Bronchial epithelial cell (primary cell): ENCODE data around the gene GRIK1. TPM values are rescaled to one million over a fixed set of nuclear protein-coding genes. Genes with fewer than 3 reads are reported as not detected.

Experiments
- DNase-seq: peaks from one replicate; pipeline ENCODE4 v3.0.0-alpha.2; 2010; ENCODE audit warnings: low read depth
- FAIRE-seq: peaks from 2 replicates; lab custom pipeline; 2011; peaks lifted over from hg19 to GRCh38; lab: Jason Lieb, UNC
- H3K27me3 ChIP-seq: 2 replicates; pipeline ENCODE4 v1.5.1; 2011; ENCODE audit warnings: low read length; ENCODE audit not compliant: control insufficient read depth, insufficient read depth
- H3K36me3 ChIP-seq: 2 replicates; pipeline ENCODE4 v1.5.1; 2011; ENCODE audit warnings: low read length; ENCODE audit not compliant: control insufficient read depth, insufficient read depth
- H3K4me3 ChIP-seq: 2 replicates; pipeline ENCODE4 v1.5.1; 2011; ENCODE audit warnings: mild to moderate bottlenecking, low read depth, low read length, control low read depth
- CTCF ChIP-seq: IDR thresholded peaks from 2 replicates; pipeline ENCODE4 v1.5.1; 2011; ENCODE audit warnings: mild to moderate bottlenecking, moderate library complexity, low read length, control low read depth, inconsistent platforms; ENCODE audit not compliant: insufficient read depth, severe bottlenecking
- total RNA-seq: library from RNA; depleted of rRNA; stranded (reverse); fragments of >200 nt; gene quantifications from 2 replicates; pipeline ENCODE4 v1.2.1, GENCODE V29; 2014

GRIK1 gene
- total RNA-seq, 1 donor from 2014 or later = not detected

- FAIRE-seq = no peak
- no peak for TF ChIP-seq CTCF
These were observed 389.6 kb downstream of the GRIK1 start for GRCh38 chr21:29550205-29550604.

GRCh38 chr21:29549614-29550013, 390.2 kb downstream of the GRIK1 start:
- Histone ChIP-seq H3K4me3 (no peak overlapping the region), H3K27me3 (no peaks in the 10 kb centered on the region), H3K36me3 (no peaks in the 10 kb centered on the region)
- TF ChIP-seq CTCF = no peak
- no peak for DNase-seq
- no peak for FAIRE-seq

More at GRCh38 chr21:29550205-29550604, 389.6 kb downstream of the GRIK1 start:
- no peak for DNase-seq
- Histone ChIP-seq H3K27me3 (no peaks in the 10 kb centered on the region), H3K4me3 (no peak overlapping the region), H3K36me3 (no peaks in the 10 kb centered on the region)

GRCh38 chr21:29547998-29548397, 391.8 kb downstream of the GRIK1 start:
- TF ChIP-seq CTCF = no peak
- Histone ChIP-seq H3K27me3 (no peaks in the 10 kb centered on the region), H3K36me3 (no peaks in the 10 kb centered on the region), H3K4me3 (no peak overlapping the region)
- FAIRE-seq (no peak), DNase-seq (no peak)

GRCh38 chr21:29546071-29546470, 393.7 kb downstream of the GRIK1 start:
- peak; percentile 60 for FAIRE-seq
- no peak for TF ChIP-seq CTCF
- Histone ChIP-seq H3K36me3 (no peaks in the 10 kb centered on the region), H3K27me3 (no peaks in the 10 kb centered on the region), H3K4me3 (no peak overlapping the region)
- no peak for DNase-seq

GRCh38 chr21:29540289-29540688, 399.5 kb downstream of the GRIK1 start:
- H3K4me3 ChIP-seq = no peak overlapping the region
- no peak for FAIRE-seq
- no peaks in the 10 kb centered on the region for H3K36me3 ChIP-seq
- no peak for TF ChIP-seq CTCF
- no peaks in the 10 kb centered on the region for H3K27me3 ChIP-seq
- no peak for DNase-seq

GRCh38 chr21:29538115-29538514, 401.7 kb downstream of the GRIK1 start:
- no peak for TF ChIP-seq CTCF
- no peaks in the 10 kb centered on the region for H3K27me3 ChIP-seq
- FAIRE-seq = no peak
- H3K4me3 ChIP-seq = no peak overlapping the region
- peak; percentile 1 for DNase-seq
- no peaks in the 10 kb centered on the region for H3K36me3 ChIP-seq
